GM12878 (cell line): ENCODE measurements around the gene SIMC1. TPM values are rescaled to one million over a fixed set of nuclear protein-coding genes. Genes with fewer than 3 reads are reported as not detected.
A peak's percentile ranks its signal among the peaks of the same experiment; 100 is the strongest.
"Not testable (repeated sequence)": the region's sequence is repeated elsewhere in the genome, so short reads cannot be mapped to it uniquely, and the experiment has no call there.

Experiments used
- ATAC-seq: fragments of 200-7000 bp; cut with Tn5 transposase; 3 replicates; pipeline ENCODE4 v1.9.1; 2020; ENCODE audit warnings: mild to moderate bottlenecking, moderate library complexity
- BruUV-seq: library from RNA; stranded (reverse); fragments of 400-500 nt; replicated peaks from 2 replicates; lab custom pipeline; 2021; lab: Mats Ljungman, UMichigan
- CTCF ChIA-PET: fragments of 300-600 bp; sonication (Branson Sonifier 250); formaldehyde crosslinking; extraction: SDS; loops from one replicate; lab custom pipeline; 2021; ENCODE audit warnings: inconsistent platforms; lab: Yijun Ruan, JAX
- POLR2A ChIA-PET: fragments of 350-600 bp; formaldehyde crosslinking; extraction: SDS; loops from one replicate; lab custom pipeline; 2021; ENCODE audit warnings: inconsistent platforms; lab: Charles Lee
- RAD21 ChIA-PET: fragments of 300-600 bp; sonication (Branson Sonifier 250); formaldehyde crosslinking; loops from one replicate; lab custom pipeline; 2023; ENCODE audit warnings: antibody characterized with exemption; ENCODE audit not compliant: unreplicated experiment; lab: Charles Lee
- SMC1A ChIA-PET: fragments of 300-600 bp; sonication (Branson Sonifier 250); formaldehyde crosslinking; loops from one replicate; lab custom pipeline; 2023; ENCODE audit not compliant: unreplicated experiment, uncharacterized antibody; lab: Charles Lee
- DNase-seq: peaks from one replicate; pipeline ENCODE4 v3.0.0-alpha.2; 2011; ENCODE audit warnings: low read depth, low spot score
- FAIRE-seq: peaks from 3 replicates; lab custom pipeline; 2011; peaks lifted over from hg19 to GRCh38; lab: Jason Lieb, UNC
- H2AFZ ChIP-seq: 2 replicates; pipeline ENCODE4 v1.6.0; 2011; ENCODE audit warnings: low read depth, low read length, control low read depth; ENCODE audit not compliant: control insufficient read depth
- H3K27ac ChIP-seq: 2 replicates; pipeline ENCODE4 v1.5.1; 2011; ENCODE audit warnings: control low read depth; ENCODE audit not compliant: control insufficient read depth, insufficient read depth
- H3K27me3 ChIP-seq, 2 experiments: replicated peaks in 1 of 2; 2 replicates each; pipeline versions ENCODE4 v1.6.0 to v1.6.1; 2011; ENCODE audit warnings: low read length in 1 of 2; ENCODE audit not compliant: control insufficient read depth in 2 of 2, insufficient read depth in 2 of 2
- H3K36me3 ChIP-seq, 2 experiments: 2 replicates each; pipeline ENCODE4 v1.5.1; 2011; ENCODE audit warnings: low read length in 1 of 2; ENCODE audit not compliant: control insufficient read depth in 2 of 2, insufficient read depth in 2 of 2
- H3K4me1 ChIP-seq: 2 replicates; pipeline ENCODE4 v1.6.1; 2011; ENCODE audit warnings: mild to moderate bottlenecking, low read length, moderate library complexity, mixed read lengths; ENCODE audit not compliant: control insufficient read depth, insufficient read depth
- H3K4me2 ChIP-seq: 2 replicates; pipeline ENCODE4 v1.6.0; 2011; ENCODE audit warnings: control low read depth; ENCODE audit not compliant: control insufficient read depth, insufficient read depth
- H3K4me3 ChIP-seq: fragments of 200-600 bp; sonication (generic); 2 replicates; pipeline ENCODE4 v1.5.1; 2016
- H3K79me2 ChIP-seq: 2 replicates; pipeline ENCODE4 v1.6.0; 2011; ENCODE audit warnings: low read length; ENCODE audit not compliant: control insufficient read depth, insufficient read depth
- H3K9ac ChIP-seq: 2 replicates; pipeline ENCODE4 v1.8.0; 2011; ENCODE audit warnings: low read length, control low read depth, mixed read lengths; ENCODE audit not compliant: control insufficient read depth, insufficient read depth
- H3K9me3 ChIP-seq: replicated peaks from 3 replicates; pipeline ENCODE4 v1.5.1; 2011; ENCODE audit warnings: mild to moderate bottlenecking, low read length; ENCODE audit not compliant: control insufficient read depth, insufficient read depth
- H4K20me1 ChIP-seq: 2 replicates; pipeline ENCODE4 v1.6.0; 2011; ENCODE audit not compliant: control insufficient read depth, insufficient read depth
- RAD21 ChIP-seq: IDR thresholded peaks from 2 replicates; pipeline ENCODE4 v1.6.1; 2011; ENCODE audit warnings: mild to moderate bottlenecking, low read depth, low read length, moderate library complexity; ENCODE audit not compliant: insufficient read depth
- SMC3 ChIP-seq: IDR thresholded peaks from 2 replicates; pipeline ENCODE4 v1.6.1; 2011; ENCODE audit warnings: low read length, improper control_type of control experiment, borderline replicate concordance
- WGBS: methylation state at CpG from one replicate; pipeline ENCODE4 v1.1.6; 2016; ENCODE audit warnings: low lambda C conversion rate; ENCODE audit not compliant: insufficient replicate concordance, insufficient coverage; ENCODE audit errors: missing lambda C conversion rate; 5-methylcytosine and 5-hydroxymethylcytosine counted together
- in situ Hi-C: fragments of 300-500 bp; cut with MboI; formaldehyde crosslinking; loops from 9 replicates; pipeline ENCODE4 v1.14.3; 2018; ENCODE audit warnings: mixed read lengths
- intact Hi-C: fragments of 100-400 bp; cut with micrococcal nuclease; formaldehyde crosslinking; loops from one replicate; pipeline ENCODE4 v1.14.2; 2022; ENCODE audit not compliant: unreplicated experiment
- polyA plus RNA-seq, 11 experiments: library from polyadenylated mRNA; depleted of rRNA in 4 of 11; unstranded in 6 of 11; stranded (reverse) in 5 of 11; fragments of >200 nt; fragmentation: Nextera tagmentation in 4 of 11; fragmentation: Illumina TruSeq in 1 of 11; extraction: Ambion mirVana in 4 of 11; extraction: Trizol in 1 of 11; gene quantifications; 1 replicate in 1 of 11; 2 replicates in 10 of 11; pipeline versions ENCODE4 v1.2.1 to v1.2.3, GENCODE V29; 2011 to 2016; ENCODE audit warnings: inconsistent platforms in 2 of 11, missing spikeins in 2 of 11, low read depth in 1 of 11
- total RNA-seq, 4 experiments: library from RNA; depleted of rRNA in 3 of 4; stranded (reverse); fragments of >200 nt in 3 of 4; fragmentation: Illumina TruSeq in 1 of 4; extraction: Trizol in 1 of 4; gene quantifications; 2 replicates each; pipeline versions ENCODE4 v1.2.1 to v1.2.3, GENCODE V29; 2013 to 2021
- TF ChIP-seq, protein P1 (sequence below), 3 experiments: IDR thresholded peaks in 2 of 3; conservative IDR thresholded peaks in 1 of 3; 2 replicates each; pipeline ENCODE4 v1.5.1; 2011; ENCODE audit warnings: low read depth in 3 of 3, low read length in 3 of 3, mild to moderate bottlenecking in 3 of 3, control low read depth in 2 of 3, moderate library complexity in 2 of 3, inconsistent platforms in 1 of 3, mixed read lengths in 1 of 3; ENCODE audit not compliant: control insufficient read depth in 2 of 3, insufficient read depth in 1 of 3; ENCODE audit errors: extremely low read depth in 1 of 3

The SIMC1 gene
- total and polyA plus RNA-seq, 10 of the 15 experiments (the other 5 are each of a cell fraction or from before 2014, with no cell fraction given), result 3.0 to 16.5 (median 10.4) TPM

- BruUV-seq, H3K36me3 ChIP-seq, H3K4me1 ChIP-seq, H3K27me3 ChIP-seq, H3K9me3 ChIP-seq, SMC1A ChIA-PET, H2AFZ ChIP-seq, H3K79me2 ChIP-seq, POLR2A ChIA-PET, H3K27ac ChIP-seq, DNase-seq, H4K20me1 ChIP-seq, in situ Hi-C loops, H3K9ac ChIP-seq, H3K4me2 ChIP-seq, H3K4me3 ChIP-seq: not testable (repeated sequence)
- ChIA-PET RAD21 (interaction anchor here (1.2 kb wide), 1 partner anchor 308 kb away, joined by 3 read pairs; no protein-coding TSS in a partner anchor), CTCF (interaction anchor here (0.6 to 1.8 kb wide), 4 partner anchors 116 to 329 kb away, joined by 3 to 8 read pairs (median 3); partner anchors contain the start of gene CLTB)
- intact Hi-C loops, result loop anchor here (5.0 kb wide), 1 partner anchor 152 kb away; the partner anchor contains the start of genes HIGD2A and NOP16
- ATAC-seq (peak; percentile 79), FAIRE-seq (peak; percentile 27)
- TF ChIP-seq SMC3 (peak; percentile 23; the same call in 1 of the 2 replicates), RAD21 (peak; percentile 56)
- TF ChIP-seq, protein P1, sequence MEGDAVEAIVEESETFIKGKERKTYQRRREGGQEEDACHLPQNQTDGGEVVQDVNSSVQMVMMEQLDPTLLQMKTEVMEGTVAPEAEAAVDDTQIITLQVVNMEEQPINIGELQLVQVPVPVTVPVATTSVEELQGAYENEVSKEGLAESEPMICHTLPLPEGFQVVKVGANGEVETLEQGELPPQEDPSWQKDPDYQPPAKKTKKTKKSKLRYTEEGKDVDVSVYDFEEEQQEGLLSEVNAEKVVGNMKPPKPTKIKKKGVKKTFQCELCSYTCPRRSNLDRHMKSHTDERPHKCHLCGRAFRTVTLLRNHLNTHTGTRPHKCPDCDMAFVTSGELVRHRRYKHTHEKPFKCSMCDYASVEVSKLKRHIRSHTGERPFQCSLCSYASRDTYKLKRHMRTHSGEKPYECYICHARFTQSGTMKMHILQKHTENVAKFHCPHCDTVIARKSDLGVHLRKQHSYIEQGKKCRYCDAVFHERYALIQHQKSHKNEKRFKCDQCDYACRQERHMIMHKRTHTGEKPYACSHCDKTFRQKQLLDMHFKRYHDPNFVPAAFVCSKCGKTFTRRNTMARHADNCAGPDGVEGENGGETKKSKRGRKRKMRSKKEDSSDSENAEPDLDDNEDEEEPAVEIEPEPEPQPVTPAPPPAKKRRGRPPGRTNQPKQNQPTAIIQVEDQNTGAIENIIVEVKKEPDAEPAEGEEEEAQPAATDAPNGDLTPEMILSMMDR (IDR thresholded peaks at IDR 0.05 in 2 of 3, conservative IDR thresholded peaks at IDR 0.05 in 1 of 3; ENCODE audit: control insufficient read depth in 2 of 3, extremely low read depth in 1 of 3, insufficient read depth in 1 of 3, low read depth in 3 of 3, low read length in 3 of 3), result peak; percentile 27 to 42 (median 31); a peak in 4 of 6 replicates
- WGBS, result 0% methylated on average over 1 of the region's 1 CpG
Observed at GRCh38 chr5:176235155-176235554, 3.1 kb upstream of the SIMC1 start.

DNA sequence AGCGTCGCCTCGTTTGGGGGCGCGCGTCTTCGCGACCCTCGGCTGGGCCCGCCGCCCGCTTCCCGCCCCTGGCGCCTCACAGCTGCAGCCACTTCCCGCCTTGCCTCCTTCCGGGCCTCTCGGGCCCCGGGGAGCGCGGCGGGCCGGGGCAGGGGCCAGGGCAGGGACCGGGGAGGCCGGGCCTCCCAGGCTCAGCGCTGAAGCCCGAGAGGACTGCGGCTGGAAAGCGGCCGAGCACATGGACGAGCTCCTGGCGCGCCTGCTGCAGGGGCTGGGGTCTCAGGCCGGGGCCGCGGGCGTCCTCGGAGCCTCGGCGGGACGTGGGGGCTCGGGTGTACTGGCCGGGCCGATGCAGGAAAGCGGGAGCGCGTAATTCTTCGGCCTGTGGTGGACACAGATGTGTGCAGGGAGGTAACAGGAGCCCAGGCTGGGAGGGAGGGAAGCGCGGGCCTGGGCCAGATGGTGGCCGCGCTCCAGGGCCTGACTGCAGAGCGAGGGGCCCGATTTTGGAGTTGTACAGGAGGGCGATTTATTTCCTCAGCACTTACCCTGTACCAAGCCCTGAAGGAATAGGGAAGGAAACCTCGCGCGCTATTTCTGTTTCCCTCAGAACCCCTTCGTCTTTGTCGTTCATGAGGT is 540 bp downstream of the SIMC1 start:
- H3K4me3 ChIP-seq, in situ Hi-C loops, DNase-seq, H2AFZ ChIP-seq, FAIRE-seq, H4K20me1 ChIP-seq, H3K79me2 ChIP-seq, H3K4me1 ChIP-seq, H3K27ac ChIP-seq, RAD21 ChIA-PET, H3K27me3 ChIP-seq, H3K9ac ChIP-seq, H3K36me3 ChIP-seq, CTCF ChIA-PET, H3K9me3 ChIP-seq, H3K4me2 ChIP-seq, SMC1A ChIA-PET, BruUV-seq, POLR2A ChIA-PET: not testable (repeated sequence)
- intact Hi-C loops, result loop anchor here (5.0 kb wide), 1 partner anchor 149 kb away; the partner anchor contains the start of genes HIGD2A and NOP16
- ATAC-seq, result peak; percentile 63
- WGBS, result no CpG with 5 or more reads among the region's 59 CpGs

DNA sequence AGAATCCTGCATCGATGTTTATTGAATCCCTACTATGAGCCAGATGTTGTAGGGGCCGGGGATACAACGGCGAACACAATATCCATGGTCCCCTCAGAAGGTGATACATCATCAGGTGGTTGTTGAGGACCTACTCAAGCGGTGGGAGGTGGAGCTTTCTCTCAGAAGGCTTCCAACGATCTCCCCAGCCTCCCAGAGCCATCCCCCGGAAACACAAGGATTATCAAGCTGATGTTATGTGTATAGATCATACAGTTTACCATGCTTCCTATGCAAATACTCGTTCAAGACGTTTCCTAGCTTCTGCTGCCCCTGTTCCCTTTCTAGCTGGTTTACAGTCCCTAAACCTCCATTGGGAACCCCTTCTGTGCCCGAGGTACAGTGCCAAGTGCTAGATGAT is 1.1 kb downstream of the SIMC1 start:
- H3K9ac ChIP-seq, DNase-seq, H4K20me1 ChIP-seq, H3K79me2 ChIP-seq, SMC1A ChIA-PET, H2AFZ ChIP-seq, H3K27ac ChIP-seq, POLR2A ChIA-PET, CTCF ChIA-PET, H3K27me3 ChIP-seq, BruUV-seq, H3K4me2 ChIP-seq, H3K36me3 ChIP-seq, RAD21 ChIA-PET, in situ Hi-C loops, H3K9me3 ChIP-seq, H3K4me3 ChIP-seq, H3K4me1 ChIP-seq: not testable (repeated sequence)
- peak; percentile 78 for FAIRE-seq
- peak; percentile 23 for ATAC-seq
- intact Hi-C loops, result loop anchor here (5.0 kb wide), 1 partner anchor 148 kb away; the partner anchor contains the start of genes HIGD2A and NOP16
- no CpG with 5 or more reads among the region's 10 CpGs for WGBS
